ENCODE results near the gene RPRD2. TPM values are rescaled to one million over a fixed set of nuclear protein-coding genes. Genes with fewer than 3 reads are reported as not detected.

RPRD2 gene
- total RNA-seq, 1 donor from 2014 or later: 23.8 TPM

DNA sequence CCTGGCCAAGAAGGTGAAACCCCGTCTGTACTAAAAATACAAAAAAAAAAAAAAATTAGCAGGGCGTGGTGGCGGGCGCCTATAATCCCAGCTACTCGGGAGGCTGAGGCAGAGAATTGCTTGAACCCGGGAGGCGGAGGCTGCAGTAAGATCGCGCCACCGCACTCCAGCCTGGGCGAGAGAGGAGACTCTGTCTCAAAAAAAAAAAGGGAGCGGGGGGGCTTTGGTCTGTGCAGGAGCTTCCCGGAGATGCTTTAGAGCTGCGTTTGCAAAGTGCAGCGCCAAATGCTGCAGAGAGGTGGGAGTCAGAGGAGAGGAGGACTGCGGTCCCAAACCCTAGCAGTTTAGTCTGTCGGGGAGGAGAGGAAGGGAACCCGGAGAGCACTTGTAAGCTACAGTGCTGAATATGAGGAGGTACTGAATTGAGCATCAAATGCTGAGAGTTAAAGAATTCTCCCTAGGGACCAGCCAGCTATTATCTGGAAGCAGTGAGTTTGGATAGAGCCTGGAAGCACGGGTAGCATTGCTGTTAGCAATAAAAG lies 152.2 kb downstream of the RPRD2 start:
- DNase-seq (ENCODE audit: extremely low spot score in 2 of 2): no peak
- H3K4me3 ChIP-seq: peak overlapping the region; percentile 59 to 60
- intact Hi-C loops (cut with DNase I): loop anchor here (5.0 kb wide), 1 partner anchor 36 kb away; no protein-coding TSS in a partner anchor
- H3K27ac ChIP-seq: peak overlapping the region; percentile 91
- H3K27me3 ChIP-seq: no peaks in the 10 kb centered on the region
- peaks cover 29% of the 10 kb centered on the region for H3K4me1 ChIP-seq
- H3K9me3 ChIP-seq: no peaks in the 10 kb centered on the region
- TF ChIP-seq POLR2A (IDR thresholded peaks at IDR 0.05) (no peak), POLR2AphosphoS5 (IDR thresholded peaks at IDR 0.05; ENCODE audit: insufficient read depth in 1 of 2, low read depth in 1 of 2) (no peak)
- TF ChIP-seq, protein P1, sequence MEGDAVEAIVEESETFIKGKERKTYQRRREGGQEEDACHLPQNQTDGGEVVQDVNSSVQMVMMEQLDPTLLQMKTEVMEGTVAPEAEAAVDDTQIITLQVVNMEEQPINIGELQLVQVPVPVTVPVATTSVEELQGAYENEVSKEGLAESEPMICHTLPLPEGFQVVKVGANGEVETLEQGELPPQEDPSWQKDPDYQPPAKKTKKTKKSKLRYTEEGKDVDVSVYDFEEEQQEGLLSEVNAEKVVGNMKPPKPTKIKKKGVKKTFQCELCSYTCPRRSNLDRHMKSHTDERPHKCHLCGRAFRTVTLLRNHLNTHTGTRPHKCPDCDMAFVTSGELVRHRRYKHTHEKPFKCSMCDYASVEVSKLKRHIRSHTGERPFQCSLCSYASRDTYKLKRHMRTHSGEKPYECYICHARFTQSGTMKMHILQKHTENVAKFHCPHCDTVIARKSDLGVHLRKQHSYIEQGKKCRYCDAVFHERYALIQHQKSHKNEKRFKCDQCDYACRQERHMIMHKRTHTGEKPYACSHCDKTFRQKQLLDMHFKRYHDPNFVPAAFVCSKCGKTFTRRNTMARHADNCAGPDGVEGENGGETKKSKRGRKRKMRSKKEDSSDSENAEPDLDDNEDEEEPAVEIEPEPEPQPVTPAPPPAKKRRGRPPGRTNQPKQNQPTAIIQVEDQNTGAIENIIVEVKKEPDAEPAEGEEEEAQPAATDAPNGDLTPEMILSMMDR (IDR thresholded peaks at IDR 0.05): peak in 1 of 3 experiments; percentile 3
- no peaks in the 10 kb centered on the region for H3K36me3 ChIP-seq

DNA sequence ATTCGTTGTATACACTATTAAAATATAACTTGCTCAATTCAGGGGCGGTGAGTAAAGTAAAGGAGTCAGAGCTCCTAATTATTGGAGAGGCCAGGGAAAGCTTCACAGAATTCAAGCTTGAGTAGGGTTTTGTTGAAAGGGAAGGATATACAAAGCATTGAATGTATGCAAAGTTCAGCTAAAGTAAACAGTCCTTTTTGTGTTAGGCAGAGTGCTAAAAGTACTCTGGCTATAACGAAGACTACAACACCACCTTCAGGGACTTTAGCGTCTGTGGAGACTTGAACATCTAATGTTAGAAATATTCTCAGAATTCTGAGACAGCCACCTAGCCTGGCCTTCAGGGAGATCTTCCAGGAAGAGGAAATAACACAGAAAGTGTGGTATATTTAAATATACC lies 152.7 kb downstream of the RPRD2 start:
- intact Hi-C loops (cut with DNase I): loop anchor here (5.0 kb wide), 1 partner anchor 36 kb away; no protein-coding TSS in a partner anchor
- DNase-seq (ENCODE audit: extremely low spot score in 2 of 2): no peak
- Histone ChIP-seq H3K4me3 (peak overlapping the region; percentile 59 to 60), H3K27ac (peak overlapping the region; percentile 91), H3K36me3 (no peaks in the 10 kb centered on the region), H3K4me1 (peaks cover 29% of the 10 kb centered on the region), H3K9me3 (no peaks in the 10 kb centered on the region), H3K27me3 (no peaks in the 10 kb centered on the region)
- TF ChIP-seq, protein P1 (IDR thresholded peaks at IDR 0.05): no peak
- TF ChIP-seq POLR2A (IDR thresholded peaks at IDR 0.05): no peak
- TF ChIP-seq POLR2AphosphoS5 (IDR thresholded peaks at IDR 0.05; ENCODE audit: insufficient read depth in 1 of 2, low read depth in 1 of 2): no peak

DNA sequence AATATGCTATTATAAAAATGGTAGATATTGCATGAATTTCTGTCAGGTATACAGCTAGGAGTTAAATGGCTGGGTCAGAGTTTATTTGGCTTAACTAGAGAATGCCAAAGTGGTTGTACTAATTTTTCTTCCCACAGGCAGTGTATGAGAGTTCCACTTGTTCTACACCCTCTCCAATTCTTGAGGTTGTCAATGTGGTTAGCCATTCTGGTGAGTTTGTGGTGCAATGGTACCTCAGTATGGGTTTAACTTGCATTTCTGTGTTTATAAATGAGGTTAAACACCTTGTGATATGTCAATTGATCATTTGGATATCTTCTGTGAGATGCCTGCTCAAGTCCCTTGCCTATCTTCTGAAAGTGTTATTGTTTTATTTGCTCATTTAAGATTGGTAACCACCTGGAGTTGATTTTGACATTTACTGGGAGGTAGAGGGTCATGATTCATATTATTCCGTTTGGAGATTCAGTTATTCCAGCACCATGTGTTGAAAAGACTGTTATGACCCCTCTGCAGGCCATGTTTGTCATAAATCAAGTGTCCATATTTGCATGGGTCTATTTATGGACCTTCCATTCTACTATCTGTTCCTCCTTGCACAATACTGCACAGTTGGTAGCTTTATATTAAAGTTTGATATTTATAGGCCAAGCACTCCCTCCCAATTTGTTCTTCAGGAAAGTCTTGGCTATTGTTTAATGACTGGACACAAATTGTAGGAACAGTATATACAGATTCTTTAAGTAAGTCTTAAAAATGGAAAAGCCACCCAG lies 157.4 kb downstream of the RPRD2 start:
- no peaks in the 10 kb centered on the region for H3K4me1 ChIP-seq
- no peak for DNase-seq (ENCODE audit: extremely low spot score in 2 of 2)
- intact Hi-C loops (cut with DNase I): no loop called here
- no peak overlapping the region for H3K4me3 ChIP-seq
- H3K36me3 ChIP-seq: no peaks in the 10 kb centered on the region
- H3K27ac ChIP-seq: no peak overlapping the region
- TF ChIP-seq POLR2AphosphoS5 (IDR thresholded peaks at IDR 0.05; ENCODE audit: insufficient read depth in 1 of 2, low read depth in 1 of 2): no peak
- TF ChIP-seq, protein P1 (IDR thresholded peaks at IDR 0.05): no peak
- TF ChIP-seq POLR2A (IDR thresholded peaks at IDR 0.05): no peak
- H3K27me3 ChIP-seq: no peaks in the 10 kb centered on the region
- H3K9me3 ChIP-seq: no peaks in the 10 kb centered on the region

DNA sequence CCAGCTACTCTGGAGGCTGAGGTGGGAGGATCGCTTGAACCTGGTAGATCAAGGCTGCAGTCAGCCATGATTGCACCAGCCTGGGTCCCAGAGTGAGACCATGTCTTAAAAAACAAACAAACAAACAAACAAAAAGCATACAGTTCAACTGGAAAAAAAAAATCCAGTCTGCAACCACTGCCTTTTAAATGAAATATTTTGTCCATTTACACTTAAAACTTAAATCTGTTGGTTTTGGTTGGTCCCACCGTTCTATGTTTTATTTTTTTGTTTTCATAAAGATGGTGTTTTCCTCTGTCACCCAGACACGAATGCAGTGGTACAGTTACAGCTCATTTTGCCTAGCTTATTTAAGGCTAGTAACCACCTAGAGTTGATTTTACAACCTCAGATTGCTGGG lies 161.4 kb downstream of the RPRD2 start:
- Histone ChIP-seq H3K4me1 (peaks cover 12% of the 10 kb centered on the region), H3K27me3 (no peaks in the 10 kb centered on the region), H3K9me3 (no peaks in the 10 kb centered on the region), H3K36me3 (no peaks in the 10 kb centered on the region), H3K27ac (no peak overlapping the region), H3K4me3 (no peak overlapping the region)
- no peak for DNase-seq (ENCODE audit: extremely low spot score in 2 of 2)
- TF ChIP-seq POLR2AphosphoS5 (IDR thresholded peaks at IDR 0.05; ENCODE audit: insufficient read depth in 1 of 2, low read depth in 1 of 2) (no peak), POLR2A (IDR thresholded peaks at IDR 0.05) (no peak)
- TF ChIP-seq, protein P1 (IDR thresholded peaks at IDR 0.05): no peak
- intact Hi-C loops (cut with DNase I): no loop called here

Small RNA genes lying within 50 kb of the gene (microRNA-seq; reads per million reads assigned to microRNA genes)
- gene MIR6878 (ENCODE audit: borderline number of aligned reads, borderline replicate concordance): not detected

Other genes with a start within 250 kb of the RPRD2 start
- 33.9 TPM for gene PLEKHO1, start 214.2 kb upstream of the RPRD2 start, total RNA-seq
- 16.7 TPM for gene ANP32E, start 128.0 kb upstream of the RPRD2 start, total RNA-seq
- gene CA14, start 106.4 kb upstream of the RPRD2 start, total RNA-seq: not detected
- gene APH1A, start 95.1 kb upstream of the RPRD2 start, total RNA-seq: 52.8 TPM
- 19.4 TPM for gene C1orf54, start 91.4 kb upstream of the RPRD2 start, total RNA-seq
- 6.6 TPM for gene CIART, start 81.6 kb upstream of the RPRD2 start, total RNA-seq
- gene MRPS21, start 70.3 kb upstream of the RPRD2 start, total RNA-seq: 34.6 TPM
- gene PRPF3, start 42.6 kb upstream of the RPRD2 start, total RNA-seq: 39.8 TPM
- gene TARS2, start 123.3 kb downstream of the RPRD2 start, total RNA-seq: 17.4 TPM
- 130 TPM for gene ECM1, start 144.0 kb downstream of the RPRD2 start, total RNA-seq
- not detected for gene FALEC, start 151.6 kb downstream of the RPRD2 start, total RNA-seq
- 64.6 TPM for gene ADAMTSL4, start 185.3 kb downstream of the RPRD2 start, total RNA-seq
- 181 TPM for gene MCL1, start 215.5 kb downstream of the RPRD2 start, total RNA-seq